Caco-2 (cell line): ENCODE data around the gene CNGA1. TPM values are rescaled to one million over a fixed set of nuclear protein-coding genes. Genes with fewer than 3 reads are reported as not detected.

ENCODE experiments used
- BruUV-seq: library from RNA; stranded (reverse); fragments of 400-500 nt; replicated peaks from 2 replicates; lab custom pipeline; 2021; lab: Mats Ljungman, UMichigan
- CTCF ChIA-PET: fragments of 300-600 bp; sonication (Branson Sonifier 250); formaldehyde crosslinking; loops from one replicate; lab custom pipeline; 2022; ENCODE audit warnings: antibody characterized with exemption; lab: Charles Lee
- POLR2A ChIA-PET: fragments of 300-600 bp; sonication (Branson Sonifier 250); formaldehyde crosslinking; loops from one replicate; lab custom pipeline; 2022; ENCODE audit warnings: antibody characterized with exemption; lab: Charles Lee
- DNase-seq, 2 experiments: peaks; one replicate each; pipeline versions ENCODE4 v3.0.0 to v3.0.0-alpha.2; 2020 to 2022
- H3K27me3 ChIP-seq: replicated peaks from 2 replicates; pipeline ENCODE4 v1.6.0; 2011; ENCODE audit warnings: low read length; ENCODE audit not compliant: control insufficient read depth, insufficient read depth
- H3K36me3 ChIP-seq: 2 replicates; pipeline ENCODE4 v1.5.1; 2011; ENCODE audit warnings: low read length; ENCODE audit not compliant: control insufficient read depth, insufficient read depth
- H3K4me1 ChIP-seq: fragments of 250-450 bp; sonication (Bioruptor Pico); 2 replicates; pipeline ENCODE4 v1.5.1; 2020; ENCODE audit warnings: mild to moderate bottlenecking
- H3K4me3 ChIP-seq: 2 replicates; pipeline ENCODE4 v1.5.1; 2011; ENCODE audit warnings: low read depth, mild to moderate bottlenecking, control low read depth, low read length
- H3K9me3 ChIP-seq: fragments of 250-450 bp; sonication (Bioruptor Pico); 2 replicates; pipeline ENCODE4 v1.5.1; 2020; ENCODE audit warnings: mild to moderate bottlenecking, moderate library complexity
- H3K27ac Mint-ChIP-seq: one replicate; pipeline ENCODE4 v1.8.0; 2022; ENCODE audit warnings: mixed read lengths; ENCODE audit not compliant: unreplicated experiment
- H3K27me3 Mint-ChIP-seq: one replicate; pipeline ENCODE4 v1.8.0; 2022; ENCODE audit warnings: mixed read lengths; ENCODE audit not compliant: insufficient read depth, unreplicated experiment
- H3K36me3 Mint-ChIP-seq: one replicate; pipeline ENCODE4 v1.8.0; 2022; ENCODE audit warnings: mild to moderate bottlenecking, mixed read lengths; ENCODE audit not compliant: insufficient read depth, unreplicated experiment
- H3K4me1 Mint-ChIP-seq: one replicate; pipeline ENCODE4 v1.8.0; 2022; ENCODE audit warnings: low read depth, mixed read lengths; ENCODE audit not compliant: unreplicated experiment
- H3K4me3 Mint-ChIP-seq: one replicate; pipeline ENCODE4 v1.8.0; 2022; ENCODE audit warnings: mild to moderate bottlenecking, moderate library complexity, mixed read lengths; ENCODE audit not compliant: unreplicated experiment
- H3K9me3 Mint-ChIP-seq: one replicate; pipeline ENCODE4 v1.8.0; 2022; ENCODE audit warnings: mixed read lengths; ENCODE audit not compliant: unreplicated experiment
- CTCF ChIP-seq, 2 experiments: fragments of 200-600 bp in 1 of 2; IDR thresholded peaks; 1 replicate in 1 of 2; 2 replicates in 1 of 2; pipeline versions ENCODE4 v1.5.1 to v1.8.0; 2011 to 2022; ENCODE audit warnings: antibody characterized with exemption in 1 of 2, control low read depth in 1 of 2, inconsistent platforms in 1 of 2, low read depth in 1 of 2, low read length in 1 of 2, mild to moderate bottlenecking in 1 of 2, moderate library complexity in 1 of 2; ENCODE audit not compliant: insufficient read depth in 1 of 2, severe bottlenecking in 1 of 2, unreplicated experiment in 1 of 2
- intact Hi-C: fragments of 100-400 bp; cut with micrococcal nuclease; formaldehyde crosslinking; loops from one replicate; pipeline ENCODE4 v1.10.0; 2022; ENCODE audit not compliant: unreplicated experiment
- total RNA-seq: library from RNA; stranded (reverse); gene quantifications from 2 replicates; pipeline ENCODE4 v1.2.3, GENCODE V29; 2022

The CNGA1 gene
- total RNA-seq, 1 experiment from 2014 or later, result 1.5 TPM

- BruUV-seq, result no TSS peak
- intact Hi-C loops, result no loop called here
- H3K4me3 Mint-ChIP-seq, result no peak overlapping the region
- DNase-seq, result no peak
- no peaks in the 10 kb centered on the region for H3K9me3 Mint-ChIP-seq
- H3K27me3 Mint-ChIP-seq, result no peaks in the 10 kb centered on the region
- H3K27me3 ChIP-seq, result no peaks in the 10 kb centered on the region
- no peaks in the 10 kb centered on the region for H3K9me3 ChIP-seq
- ChIA-PET CTCF (interaction anchor here (0.6 kb wide), 1 partner anchor 24 kb away, joined by 3 read pairs; no protein-coding TSS in a partner anchor), POLR2A (no interaction called here)
- H3K4me1 Mint-ChIP-seq, result peaks cover 18% of the 10 kb centered on the region
- no peak for TF ChIP-seq CTCF (IDR thresholded peaks at IDR 0.05; ENCODE audit: insufficient read depth in 1 of 2, low read depth in 1 of 2, low read length in 1 of 2, severe bottlenecking in 1 of 2, unreplicated experiment in 1 of 2)
- no peak overlapping the region for H3K4me3 ChIP-seq
- H3K27ac Mint-ChIP-seq, result no peak overlapping the region
- peaks cover 7% of the 10 kb centered on the region for H3K36me3 Mint-ChIP-seq
- H3K36me3 ChIP-seq, result no peaks in the 10 kb centered on the region
- H3K4me1 ChIP-seq, result peaks cover 39% of the 10 kb centered on the region
These were observed 27.8 kb upstream of the CNGA1 start for GRCh38 chr4:48044298-48044697.

GRCh38 chr4:48043504-48043903 lies 27.0 kb upstream of the CNGA1 start:
- POLR2A ChIA-PET, result interaction anchor here (0.8 kb wide), 1 partner anchor 88 kb away, joined by 3 read pairs; no protein-coding TSS in a partner anchor

GRCh38 chr4:48042979-48043461 lies 26.5 kb upstream of the CNGA1 start:
- no peak for TF ChIP-seq CTCF (IDR thresholded peaks at IDR 0.05; ENCODE audit: insufficient read depth in 1 of 2, low read depth in 1 of 2, low read length in 1 of 2, severe bottlenecking in 1 of 2, unreplicated experiment in 1 of 2)
- Mint-ChIP-seq H3K4me3 (peak overlapping the region; percentile 50), H3K4me1 (peaks cover 18% of the 10 kb centered on the region), H3K36me3 (peaks cover 16% of the 10 kb centered on the region), H3K27me3 (no peaks in the 10 kb centered on the region), H3K9me3 (no peaks in the 10 kb centered on the region), H3K27ac (peak overlapping the region; percentile 93)
- Histone ChIP-seq H3K9me3 (no peaks in the 10 kb centered on the region), H3K4me3 (no peak overlapping the region), H3K4me1 (peaks cover 37% of the 10 kb centered on the region), H3K27me3 (no peaks in the 10 kb centered on the region), H3K36me3 (no peaks in the 10 kb centered on the region)
- BruUV-seq, result no TSS peak
- ChIA-PET POLR2A (interaction anchor here (0.8 kb wide), 1 partner anchor 89 kb away, joined by 3 read pairs; no protein-coding TSS in a partner anchor), CTCF (interaction anchor here (1.0 kb wide), 1 partner anchor 28 kb away, joined by 8 read pairs; no protein-coding TSS in a partner anchor)
- intact Hi-C loops, result loop anchor here (1.0 to 2.0 kb wide), 2 partner anchors 26 to 28 kb away; partner anchors contain the start of genes CNGA1 and NIPAL1
- peak in 1 of 2 experiments; percentile 40 for DNase-seq

More at GRCh38 chr4:48043504-48043903, 27.0 kb upstream of the CNGA1 start:
- H3K36me3 ChIP-seq, result no peaks in the 10 kb centered on the region
- H3K4me3 Mint-ChIP-seq, result peak overlapping the region; percentile 50
- CTCF ChIA-PET, result interaction anchor here (1.0 kb wide), 1 partner anchor 28 kb away, joined by 8 read pairs; no protein-coding TSS in a partner anchor
- no peaks in the 10 kb centered on the region for H3K9me3 ChIP-seq
- no peaks in the 10 kb centered on the region for H3K27me3 Mint-ChIP-seq
- H3K9me3 Mint-ChIP-seq, result no peaks in the 10 kb centered on the region
- peaks cover 18% of the 10 kb centered on the region for H3K4me1 Mint-ChIP-seq
- H3K27me3 ChIP-seq, result no peaks in the 10 kb centered on the region
- H3K4me1 ChIP-seq, result peaks cover 39% of the 10 kb centered on the region
- no TSS peak for BruUV-seq
- DNase-seq, result no peak
- peaks cover 11% of the 10 kb centered on the region for H3K36me3 Mint-ChIP-seq
- H3K4me3 ChIP-seq, result no peak overlapping the region
- peak overlapping the region; percentile 93 for H3K27ac Mint-ChIP-seq
- no peak for TF ChIP-seq CTCF (IDR thresholded peaks at IDR 0.05; ENCODE audit: insufficient read depth in 1 of 2, low read depth in 1 of 2, low read length in 1 of 2, severe bottlenecking in 1 of 2, unreplicated experiment in 1 of 2)
- intact Hi-C loops, result loop anchor here (1.0 to 2.0 kb wide), 2 partner anchors 27 to 28 kb away; partner anchors contain the start of genes CNGA1 and NIPAL1
